Stimulated activated CD8-positive, alpha-beta memory T cell treated with anti-CD3 and anti-CD28 coated beads, Interleukin-7, amount 100 ng/mL, for 1 hour (primary cell): Measurements from ENCODE around the gene SCUBE1.

Experiments
- DNase-seq, 2 donors: peaks; one replicate each; pipeline ENCODE4 v3.0.0-alpha.2; 2020; ENCODE audit warnings: low read depth in 2 of 2

The SCUBE1 gene

GRCh38 chr22:43155789-43156188 is 187.4 kb downstream of the SCUBE1 start:
- no peak for DNase-seq

GRCh38 chr22:43154887-43155536 is 188.2 kb downstream of the SCUBE1 start:
- DNase-seq, result no peak

- DNase-seq, result no peak
Observed at GRCh38 chr22:43153899-43154298, 189.3 kb downstream of the SCUBE1 start.

- DNase-seq, result peak in 1 of 2 donors; percentile 34
Observed at GRCh38 chr22:43152357-43153071, 190.7 kb downstream of the SCUBE1 start.

- DNase-seq, result no peak
Observed at GRCh38 chr22:43152003-43152356, 191.2 kb downstream of the SCUBE1 start.

- peak; percentile 34 to 51 for DNase-seq
Observed at GRCh38 chr22:43151251-43152002, 191.7 kb downstream of the SCUBE1 start, which contains the start of gene TSPO. TSPO (plus strand) TSS chr22:43151559; CDS start chr22:43159239, 7,680 bp downstream.

- no peak for DNase-seq
Observed at GRCh38 chr22:43150731-43151206, 192.4 kb downstream of the SCUBE1 start.

GRCh38 chr22:43148581-43148980 is 194.6 kb downstream of the SCUBE1 start:
- no peak for DNase-seq

- no peak for DNase-seq
Observed at GRCh38 chr22:43147821-43148220, 195.4 kb downstream of the SCUBE1 start.
